SW480 (cell line): Measurements from ENCODE around the gene DGLUCY.
"Not testable (repeated sequence)": the region's sequence is repeated elsewhere in the genome, so short reads cannot be mapped to it uniquely, and the experiment has no call there.

Source experiments
- DNase-seq: peaks from one replicate; pipeline ENCODE4 v3.0.0-alpha.2; 2016; ENCODE audit warnings: low spot score

DGLUCY gene

GRCh38 chr14:91108941-91109611 is 4.8 kb upstream of the DGLUCY start:
- DNase-seq, result no peak

GRCh38 chr14:91111443-91111842 is 2.4 kb upstream of the DGLUCY start:
- DNase-seq, result no peak

- no peak for DNase-seq
Measured at GRCh38 chr14:91112194-91112593, 1.7 kb upstream of the DGLUCY start.

- peak; percentile 68 for DNase-seq
Measured at GRCh38 chr14:91114079-91115065, 499 bp downstream of the DGLUCY start.

GRCh38 chr14:91115986-91116770 is 2.3 kb downstream of the DGLUCY start:
- no peak for DNase-seq

GRCh38 chr14:91116913-91117588 is 3.2 kb downstream of the DGLUCY start:
- no peak for DNase-seq

- no peak for DNase-seq
Measured at GRCh38 chr14:91117960-91118359, 4.1 kb downstream of the DGLUCY start.

- no peak for DNase-seq
Measured at GRCh38 chr14:91118511-91119068, 4.7 kb downstream of the DGLUCY start.

GRCh38 chr14:91119556-91120311 is 5.9 kb downstream of the DGLUCY start:
- DNase-seq, result peak; percentile 56

- no peak for DNase-seq
Measured at GRCh38 chr14:91123201-91123600, 9.3 kb downstream of the DGLUCY start.

GRCh38 chr14:91124406-91125270 is 10.8 kb downstream of the DGLUCY start:
- not testable (repeated sequence) for DNase-seq

- no peak for DNase-seq
Measured at GRCh38 chr14:91125271-91125660, 11.4 kb downstream of the DGLUCY start.

- DNase-seq, result no peak
Measured at GRCh38 chr14:91125801-91126200, 11.9 kb downstream of the DGLUCY start.

GRCh38 chr14:91126761-91127160 is 12.9 kb downstream of the DGLUCY start:
- no peak for DNase-seq

- no peak for DNase-seq
Measured at GRCh38 chr14:91127401-91127801, 13.5 kb downstream of the DGLUCY start.

GRCh38 chr14:91127924-91128323 is 14.1 kb downstream of the DGLUCY start:
- no peak for DNase-seq

- DNase-seq, result no peak
Measured at GRCh38 chr14:91128699-91129098, 14.8 kb downstream of the DGLUCY start.

GRCh38 chr14:91129261-91129660 is 15.4 kb downstream of the DGLUCY start:
- DNase-seq, result no peak

- DNase-seq, result no peak
Measured at GRCh38 chr14:91135039-91135438, 21.2 kb downstream of the DGLUCY start.
